Peyer's patch (tissue), 4 donors: ENCODE measurements around the gene SYCN.

Source experiments
- CTCF ChIP-seq, 6 experiments: fragments of 450-650 bp in 4 of 6; fragments of 200-600 bp in 2 of 6; sonication (generic) in 1 of 6; IDR thresholded peaks; one replicate each; pipeline ENCODE4 v1.5.1; 2017 to 2019; ENCODE audit warnings: antibody characterized with exemption in 6 of 6, mild to moderate bottlenecking in 3 of 6, moderate library complexity in 1 of 6
- POLR2A ChIP-seq, 2 donors: fragments of 450-650 bp; IDR thresholded peaks; one replicate each; pipeline ENCODE4 v1.5.1; 2017; ENCODE audit warnings: antibody characterized with exemption in 2 of 2, mild to moderate bottlenecking in 2 of 2, moderate library complexity in 2 of 2

- TF ChIP-seq CTCF (IDR thresholded peaks at IDR 0.05), result no peak
- TF ChIP-seq POLR2A (IDR thresholded peaks at IDR 0.05), result peak in 1 of 2 donors; percentile 17
Measured at GRCh38 chr19:39193803-39194202, 10.3 kb downstream of the SYCN start.
